ENCODE results near the gene LRRC8B.

LRRC8B gene

GRCh38 chr1:89633800-89634625 is 109.4 kb downstream of the LRRC8B start:
- no peak for DNase-seq (ENCODE audit: low read depth)

GRCh38 chr1:89635825-89636815 is 111.5 kb downstream of the LRRC8B start:
- peak; percentile 48 for DNase-seq (ENCODE audit: low read depth)

DNA sequence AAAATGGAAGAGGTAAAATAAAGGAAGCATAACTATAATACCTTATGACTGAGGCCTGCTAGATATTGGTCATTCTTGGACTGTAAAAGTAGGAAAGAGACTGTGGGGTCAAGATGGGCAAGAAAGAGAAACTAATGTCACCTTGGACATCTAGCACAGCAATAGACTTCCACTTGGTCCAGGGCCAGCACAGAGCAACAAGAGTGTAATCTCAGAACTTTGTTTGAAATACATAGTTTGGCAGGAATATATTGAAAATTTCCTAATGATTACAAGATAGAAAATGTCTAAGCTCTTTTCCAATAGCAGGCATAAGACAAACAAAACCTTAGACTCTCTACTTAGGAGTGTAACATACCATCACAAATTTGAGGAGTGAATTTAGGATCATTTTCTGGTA is 112.9 kb downstream of the LRRC8B start:
- no peak for DNase-seq (ENCODE audit: low read depth)

GRCh38 chr1:89640440-89640839 is 115.8 kb downstream of the LRRC8B start:
- no peak for DNase-seq (ENCODE audit: low read depth)

DNA sequence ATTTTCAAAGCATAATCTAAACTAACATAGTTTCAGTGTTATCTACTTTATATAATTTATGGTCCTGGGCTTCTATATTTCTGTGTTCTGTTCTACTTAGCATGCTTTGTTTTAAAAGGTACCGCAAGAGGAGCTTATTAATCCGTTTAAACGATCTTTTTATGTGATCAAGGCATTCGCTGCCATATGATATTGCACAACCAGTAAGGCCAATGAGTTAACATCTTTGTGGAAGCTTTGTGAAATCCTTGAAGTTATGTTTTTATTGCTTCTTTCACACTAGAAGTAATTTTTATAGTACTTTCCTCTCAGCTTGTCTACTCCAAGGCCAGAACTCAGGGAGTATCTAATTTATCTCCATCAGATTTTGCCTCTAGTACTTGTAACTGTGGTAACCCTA is 117.2 kb downstream of the LRRC8B start:
- DNase-seq (ENCODE audit: low read depth) = no peak

DNA sequence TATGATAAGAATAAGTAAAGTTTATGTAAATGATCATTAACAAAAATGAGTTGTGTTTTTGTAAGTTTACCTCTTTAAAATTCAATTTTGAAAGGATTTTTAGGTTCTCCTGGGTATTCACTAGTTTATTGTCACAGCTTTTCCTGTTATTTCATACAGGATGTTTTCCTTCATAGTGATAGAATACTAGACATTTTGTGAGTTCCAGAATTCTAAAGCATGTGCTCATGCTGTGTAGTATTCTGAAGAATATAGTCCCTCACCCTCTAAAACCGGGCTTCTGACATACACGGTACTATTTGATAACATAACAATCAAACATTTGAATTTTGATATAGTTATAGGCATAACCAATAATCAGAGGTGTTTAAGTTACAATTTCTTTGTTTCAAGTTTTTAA is 118.9 kb downstream of the LRRC8B start:
- no peak for DNase-seq (ENCODE audit: low read depth)

GRCh38 chr1:89644119-89644814 is 119.6 kb downstream of the LRRC8B start:
- no peak for DNase-seq (ENCODE audit: low read depth)

DNA sequence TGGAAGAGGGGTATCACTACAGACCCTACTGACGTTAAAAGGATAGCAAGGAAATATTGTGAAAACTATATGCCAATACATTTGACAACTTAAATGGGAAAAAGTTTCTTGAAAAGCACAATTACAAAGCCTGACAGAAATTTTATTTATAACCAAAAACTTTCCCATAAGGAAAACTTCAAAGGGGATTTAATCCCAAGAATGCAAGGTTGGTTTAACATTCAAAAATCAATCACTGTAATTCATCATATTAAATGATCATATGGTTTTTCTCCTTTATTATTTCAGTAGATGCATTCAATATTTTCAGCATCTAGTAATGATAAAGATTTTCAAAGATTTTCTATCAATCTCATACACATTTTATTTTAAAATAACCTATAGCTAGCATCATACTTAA is 121.6 kb downstream of the LRRC8B start:
- DNase-seq (ENCODE audit: low read depth) = no peak
